Ovary (tissue), 9 donors: ENCODE data around the gene APC. TPM values are rescaled to one million over a fixed set of nuclear protein-coding genes. Genes with fewer than 3 reads are reported as not detected.

Source experiments
- DNase-seq, 5 donors: peaks; one replicate each; pipeline ENCODE4 v3.0.0-alpha.2; 2019 to 2020
- H3K27ac ChIP-seq, 2 donors: fragments of 200-600 bp; one replicate each; pipeline versions ENCODE4 v1.5.1 to v1.8.0; 2019 to 2022
- H3K27me3 ChIP-seq: fragments of 200-600 bp; one replicate; pipeline ENCODE4 v1.8.0; 2022
- H3K36me3 ChIP-seq: fragments of 200-600 bp; sonication (generic); one replicate; pipeline ENCODE4 v1.5.1; 2019
- H3K4me1 ChIP-seq: one replicate; pipeline ENCODE4 v1.8.1; 2013; ENCODE audit warnings: mild to moderate bottlenecking, moderate library complexity; ENCODE audit not compliant: insufficient read depth
- H3K4me3 ChIP-seq: fragments of 200-600 bp; sonication (generic); one replicate; pipeline ENCODE4 v1.5.1; 2017
- H3K9me3 ChIP-seq, 2 donors: fragments of 200-600 bp in 1 of 2; sonication (generic) in 1 of 2; one replicate each; pipeline versions ENCODE4 v1.5.1 to v1.8.1; 2013 to 2019; ENCODE audit warnings: mild to moderate bottlenecking in 1 of 2, moderate library complexity in 1 of 2
- EP300 ChIP-seq: sonication (generic); formaldehyde crosslinking; IDR thresholded peaks from one replicate; pipeline ENCODE4 v1.6.1; 2017; ENCODE audit warnings: antibody characterized with exemption
- POLR2A ChIP-seq: fragments of 450-650 bp; IDR thresholded peaks from one replicate; pipeline ENCODE4 v1.6.1; 2017; ENCODE audit warnings: antibody characterized with exemption, mild to moderate bottlenecking, moderate library complexity
- WGBS, 3 donors: extraction: QIAGEN DNeasy Blood & Tissue Kit in 1 of 3; methylation state at CpG; one replicate each; pipeline versions ENCODE4 v1.1.5 to v1.1.7; 2013 to 2017; 5-methylcytosine and 5-hydroxymethylcytosine counted together
- intact Hi-C, 4 donors: fragments of 100-400 bp; cut with DNase I; formaldehyde crosslinking; loops; one replicate each; pipeline versions ENCODE4 v1.11.0 to v1.15.1; 2022 to 2023
- polyA plus RNA-seq, 2 donors: library from polyadenylated mRNA; stranded (reverse); fragments of 200-250 nt in 1 of 2; fragments of 350-450 nt in 1 of 2; fragmentation: Illumina TruSeq in 1 of 2; extraction: RNeasy Lipid Tissue Mini Kit (QIAGEN cat#74804) in 1 of 2; gene quantifications; one replicate each; pipeline ENCODE4 v1.2.3, GENCODE V29; 2013 to 2014
- total RNA-seq, 7 donors: library from RNA; depleted of rRNA in 2 of 7; stranded (reverse); fragments of >200 nt in 2 of 7; fragmentation: NEBNext Ultra II Directional in 3 of 7; extraction: Animal tissue kit (Norgen Biotek cat#: 25700) in 3 of 7; gene quantifications; one replicate each; pipeline versions ENCODE4 v1.1.0 to v1.2.4, GENCODE V29; 2016 to 2023
- TF ChIP-seq, protein P1 (sequence below), 3 donors: fragments of 450-650 bp in 2 of 3; fragments of 200-600 bp in 1 of 3; IDR thresholded peaks; one replicate each; pipeline versions ENCODE4 v1.5.1 to v1.8.0; 2016 to 2022; ENCODE audit warnings: antibody characterized with exemption in 3 of 3, mild to moderate bottlenecking in 1 of 3
- donor health status: DM: no; HTN: no; CAD: no; lungs with moderate emphysema.
- donor health status: DM: no; HTN: no; CAD: no.
- donor health status: Bipolar disorder and iron deficiency.
- donor health status: DM: yes; HTN: yes; CAD: no.
- donor health status: DM: no; HTN: no; CAD: no.
- donor health status: DM: yes; HTN: yes; CAD: no.

Gene APC
- total and polyA plus RNA-seq, 9 donors: 5.1 to 44.6 (median 33.2) TPM

DNA sequence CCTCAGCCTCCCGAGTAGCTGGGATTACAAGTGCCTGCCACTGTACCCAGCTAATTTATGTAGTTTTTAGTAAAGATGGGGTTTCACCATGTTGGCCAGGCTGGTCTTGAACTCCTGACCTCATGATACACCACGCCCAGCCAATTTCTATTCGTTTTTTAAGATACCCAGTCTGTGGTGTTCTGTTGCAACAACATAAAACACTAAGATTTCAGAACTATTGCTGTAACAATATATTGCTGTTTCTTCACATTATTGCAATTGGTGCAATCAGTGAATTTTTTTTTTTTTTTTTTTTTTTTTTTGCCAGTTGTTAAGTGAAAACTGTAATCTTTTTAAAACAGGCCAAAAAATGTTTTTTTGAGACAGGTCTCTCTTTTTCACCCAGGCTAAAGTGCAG lies 133.3 kb downstream of the APC start:
- Histone ChIP-seq H3K27me3 (no peaks in the 10 kb centered on the region), H3K4me1 (no peaks in the 10 kb centered on the region), H3K9me3 (no peaks in the 10 kb centered on the region), H3K4me3 (no peak overlapping the region), H3K36me3 (no peaks in the 10 kb centered on the region), H3K27ac (no peak overlapping the region)
- 60 to 69% (median 69%) methylated on average over 3 of the region's 3 CpGs for WGBS, 3 donors
- TF ChIP-seq EP300 (no peak), POLR2A (no peak)
- TF ChIP-seq, protein P1, sequence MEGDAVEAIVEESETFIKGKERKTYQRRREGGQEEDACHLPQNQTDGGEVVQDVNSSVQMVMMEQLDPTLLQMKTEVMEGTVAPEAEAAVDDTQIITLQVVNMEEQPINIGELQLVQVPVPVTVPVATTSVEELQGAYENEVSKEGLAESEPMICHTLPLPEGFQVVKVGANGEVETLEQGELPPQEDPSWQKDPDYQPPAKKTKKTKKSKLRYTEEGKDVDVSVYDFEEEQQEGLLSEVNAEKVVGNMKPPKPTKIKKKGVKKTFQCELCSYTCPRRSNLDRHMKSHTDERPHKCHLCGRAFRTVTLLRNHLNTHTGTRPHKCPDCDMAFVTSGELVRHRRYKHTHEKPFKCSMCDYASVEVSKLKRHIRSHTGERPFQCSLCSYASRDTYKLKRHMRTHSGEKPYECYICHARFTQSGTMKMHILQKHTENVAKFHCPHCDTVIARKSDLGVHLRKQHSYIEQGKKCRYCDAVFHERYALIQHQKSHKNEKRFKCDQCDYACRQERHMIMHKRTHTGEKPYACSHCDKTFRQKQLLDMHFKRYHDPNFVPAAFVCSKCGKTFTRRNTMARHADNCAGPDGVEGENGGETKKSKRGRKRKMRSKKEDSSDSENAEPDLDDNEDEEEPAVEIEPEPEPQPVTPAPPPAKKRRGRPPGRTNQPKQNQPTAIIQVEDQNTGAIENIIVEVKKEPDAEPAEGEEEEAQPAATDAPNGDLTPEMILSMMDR (IDR thresholded peaks at IDR 0.05): no peak
- no peak for DNase-seq
- intact Hi-C loops: no loop called here

DNA sequence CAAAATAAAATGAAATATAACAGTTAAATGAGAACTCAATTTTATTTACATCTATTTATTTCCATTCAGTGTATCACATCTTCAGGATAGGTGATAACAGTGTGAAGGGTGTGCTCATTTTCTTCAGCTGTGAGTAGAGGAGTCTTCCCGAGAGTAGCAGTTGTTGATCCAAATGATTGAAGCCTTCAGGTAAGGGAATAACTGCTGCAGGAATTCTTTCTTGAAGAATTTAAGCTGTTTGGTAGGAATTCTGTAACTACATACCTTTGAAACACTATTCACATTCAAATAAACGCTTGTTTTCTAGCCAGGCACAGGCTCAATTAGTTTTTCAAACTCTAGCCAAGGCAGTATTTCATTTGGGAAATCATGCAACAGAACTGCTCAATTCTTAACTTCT lies 138.7 kb downstream of the APC start:
- H3K36me3 ChIP-seq: no peaks in the 10 kb centered on the region
- DNase-seq: no peak
- no peaks in the 10 kb centered on the region for H3K4me1 ChIP-seq
- no peaks in the 10 kb centered on the region for H3K27me3 ChIP-seq
- H3K4me3 ChIP-seq: no peak overlapping the region
- TF ChIP-seq EP300 (no peak), POLR2A (no peak)
- TF ChIP-seq, protein P1 (IDR thresholded peaks at IDR 0.05): no peak
- H3K9me3 ChIP-seq: no peaks in the 10 kb centered on the region
- 39 to 45% (median 43%) methylated on average over 2 of the region's 2 CpGs for WGBS, 3 donors
- H3K27ac ChIP-seq: no peak overlapping the region
- intact Hi-C loops: no loop called here

DNA sequence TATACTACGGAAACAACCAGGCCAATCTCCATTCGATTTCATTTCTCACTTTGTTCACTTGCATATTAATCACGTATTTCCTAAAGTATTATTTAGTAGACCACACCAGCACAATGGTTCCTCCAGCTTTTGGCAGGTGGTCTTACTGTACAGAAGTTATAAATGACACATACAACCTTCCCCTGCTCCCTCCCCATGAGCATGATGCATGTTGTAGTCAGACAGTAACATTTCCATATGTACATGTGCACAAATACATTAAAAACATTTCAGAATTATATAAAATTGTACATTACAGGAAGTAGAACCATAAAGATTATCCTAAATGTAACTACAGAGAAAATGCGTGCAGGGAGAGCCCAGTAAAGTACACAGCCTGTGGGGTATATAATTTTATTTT lies 140.4 kb downstream of the APC start:
- WGBS, 3 donors: 65 to 91% (median 79%) methylated on average over 4 of the region's 4 CpGs
- H3K9me3 ChIP-seq: no peaks in the 10 kb centered on the region
- no peak for DNase-seq
- no peaks in the 10 kb centered on the region for H3K36me3 ChIP-seq
- H3K4me3 ChIP-seq: no peak overlapping the region
- H3K4me1 ChIP-seq: no peaks in the 10 kb centered on the region
- TF ChIP-seq EP300 (no peak), POLR2A (no peak)
- TF ChIP-seq, protein P1 (IDR thresholded peaks at IDR 0.05): no peak
- intact Hi-C loops: no loop called here
- no peak overlapping the region for H3K27ac ChIP-seq
- no peaks in the 10 kb centered on the region for H3K27me3 ChIP-seq

DNA sequence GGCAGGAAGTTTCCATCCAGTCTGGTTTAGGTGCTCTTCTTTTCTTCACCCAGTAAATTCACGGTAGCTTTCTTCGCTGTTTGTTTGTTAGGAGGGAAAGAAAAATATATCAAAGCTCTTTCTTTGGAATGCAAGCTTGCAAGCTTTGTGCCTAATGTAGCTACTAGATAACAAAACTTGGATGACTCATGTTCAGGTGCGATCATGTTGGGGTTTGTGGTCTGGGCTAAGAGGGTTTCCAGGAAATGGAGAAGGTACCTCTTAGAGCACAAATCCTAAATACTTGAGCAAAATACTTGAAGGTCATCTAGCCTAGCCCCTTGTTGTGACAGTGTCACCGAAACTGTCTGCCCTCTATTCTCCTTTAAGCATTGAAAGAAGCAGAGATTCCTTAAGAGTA lies 141.1 kb downstream of the APC start:
- H3K4me1 ChIP-seq: no peaks in the 10 kb centered on the region
- H3K36me3 ChIP-seq: no peaks in the 10 kb centered on the region
- intact Hi-C loops: no loop called here
- H3K9me3 ChIP-seq: no peaks in the 10 kb centered on the region
- no peaks in the 10 kb centered on the region for H3K27me3 ChIP-seq
- no peak overlapping the region for H3K4me3 ChIP-seq
- no peak for DNase-seq
- WGBS, 3 donors: 53 to 61% (median 57%) methylated on average over 4 of the region's 4 CpGs
- TF ChIP-seq, protein P1 (IDR thresholded peaks at IDR 0.05): no peak
- no peak overlapping the region for H3K27ac ChIP-seq
